HEK293T (cell line): Measurements from ENCODE around the gene GSTO1.

Experiments
- CTCF ChIA-PET: fragments of 350-600 bp; formaldehyde crosslinking; extraction: SDS; loops from one replicate; lab custom pipeline; 2021; ENCODE audit warnings: antibody characterized with exemption, inconsistent platforms; lab: Yijun Ruan, JAX
- POLR2A ChIA-PET: fragments of 350-600 bp; formaldehyde crosslinking; extraction: SDS; loops from one replicate; lab custom pipeline; 2020; ENCODE audit warnings: antibody characterized with exemption, inconsistent platforms; lab: Yijun Ruan, JAX
- DNase-seq: peaks from one replicate; pipeline ENCODE4 v3.0.0; 2012; ENCODE audit warnings: mixed read lengths; ENCODE audit errors: extremely low spot score
- ARNT ChIP-seq: fragments of 450-650 bp; IDR thresholded peaks from 2 replicates; pipeline ENCODE4 v1.6.1; 2017; ENCODE audit warnings: mild to moderate bottlenecking
- BHLHE40 ChIP-seq: fragments of 450-650 bp; IDR thresholded peaks from 2 replicates; pipeline ENCODE4 v1.6.1; 2016; ENCODE audit warnings: mild to moderate bottlenecking, moderate library complexity, borderline replicate concordance
- CTBP1 ChIP-seq: fragments of 450-650 bp; IDR thresholded peaks from 2 replicates; pipeline ENCODE4 v1.6.1; 2016; ENCODE audit warnings: borderline replicate concordance
- ELF4 ChIP-seq: fragments of 450-650 bp; IDR thresholded peaks from 2 replicates; pipeline ENCODE4 v1.6.1; 2017; ENCODE audit warnings: antibody characterized with exemption
- FOXA1 ChIP-seq: fragments of 450-650 bp; IDR thresholded peaks from 2 replicates; pipeline ENCODE4 v1.6.1; 2016; ENCODE audit warnings: mild to moderate bottlenecking
- FOXK2 ChIP-seq: fragments of 450-650 bp; IDR thresholded peaks from 2 replicates; pipeline ENCODE4 v1.6.1; 2016; ENCODE audit warnings: mild to moderate bottlenecking
- FOXM1 ChIP-seq: fragments of 450-650 bp; IDR thresholded peaks from 2 replicates; pipeline ENCODE4 v1.6.1; 2017; ENCODE audit warnings: mild to moderate bottlenecking, borderline replicate concordance
- HDGF ChIP-seq: fragments of 450-650 bp; IDR thresholded peaks from 2 replicates; pipeline ENCODE4 v1.6.1; 2017; ENCODE audit warnings: antibody characterized with exemption, borderline replicate concordance
- L3MBTL2 ChIP-seq: fragments of 450-650 bp; conservative IDR thresholded peaks from 2 replicates; pipeline ENCODE4 v1.6.1; 2016; ENCODE audit warnings: mild to moderate bottlenecking
- LEF1 ChIP-seq: fragments of 450-650 bp; IDR thresholded peaks from 2 replicates; pipeline ENCODE4 v1.6.1; 2017; ENCODE audit warnings: mild to moderate bottlenecking, borderline replicate concordance
- NFRKB ChIP-seq: fragments of 450-650 bp; IDR thresholded peaks from 2 replicates; pipeline ENCODE4 v1.6.1; 2016; ENCODE audit warnings: mild to moderate bottlenecking, moderate library complexity
- PKNOX1 ChIP-seq: fragments of 450-650 bp; IDR thresholded peaks from 2 replicates; pipeline ENCODE4 v1.6.1; 2016
- SP1 ChIP-seq: fragments of 450-650 bp; IDR thresholded peaks from 2 replicates; pipeline ENCODE4 v1.6.1; 2017
- SUZ12 ChIP-seq: fragments of 450-650 bp; IDR thresholded peaks from 2 replicates; pipeline ENCODE4 v1.6.1; 2016; ENCODE audit warnings: mild to moderate bottlenecking
- TARDBP ChIP-seq: fragments of 450-650 bp; IDR thresholded peaks from 2 replicates; pipeline ENCODE4 v1.6.1; 2016
- ZNF384 ChIP-seq: fragments of 450-650 bp; IDR thresholded peaks from 2 replicates; pipeline ENCODE4 v1.6.1; 2016

Gene GSTO1

GRCh38 chr10:104296687-104297436 lies 42.2 kb downstream of the GSTO1 start:
- ChIA-PET POLR2A (no interaction called here), CTCF (interaction anchor here (0.6 to 3.0 kb wide), 3 partner anchors 9 to 1015 kb away, joined by 3 to 13 read pairs (median 8); no protein-coding TSS in a partner anchor)
- TF ChIP-seq CTBP1 (no peak), LEF1 (no peak), HDGF (no peak), FOXA1 (no peak), SP1 (no peak)
- no peak for DNase-seq

- POLR2A ChIA-PET: no interaction called here
- TF ChIP-seq LEF1 (no peak), TARDBP (no peak), FOXM1 (no peak), ZNF384 (no peak), ELF4 (no peak), PKNOX1 (no peak), L3MBTL2 (no peak), SP1 (no peak), BHLHE40 (no peak), FOXK2 (no peak), NFRKB (no peak), CTBP1 (no peak), ARNT (no peak), FOXA1 (no peak), SUZ12 (no peak), HDGF (no peak)
- CTCF ChIA-PET: interaction anchor here (0.7 to 1.1 kb wide), 5 partner anchors 8 to 585 kb away, joined by 3 to 5 read pairs (median 3); partner anchors contain the start of gene CFAP58
- DNase-seq: peak; percentile 84
Observed at GRCh38 chr10:104297697-104298660, 43.3 kb downstream of the GSTO1 start.

- ChIA-PET CTCF (interaction anchor here (0.7 to 1.1 kb wide), 4 partner anchors 7 to 52 kb away, joined by 3 to 5 read pairs (median 4); no protein-coding TSS in a partner anchor), POLR2A (no interaction called here)
- no peak for DNase-seq
- TF ChIP-seq ARNT: no peak
- TF ChIP-seq CTBP1: no peak
- TF ChIP-seq FOXK2: no peak
- no peak for TF ChIP-seq BHLHE40
- TF ChIP-seq ZNF384: no peak
- TF ChIP-seq NFRKB: no peak
- TF ChIP-seq FOXA1: no peak
- TF ChIP-seq SUZ12: no peak
- TF ChIP-seq ELF4: no peak
- no peak for TF ChIP-seq TARDBP
- TF ChIP-seq HDGF: no peak
- TF ChIP-seq LEF1: no peak
- TF ChIP-seq PKNOX1: no peak
- no peak for TF ChIP-seq L3MBTL2
- TF ChIP-seq SP1: no peak
- TF ChIP-seq FOXM1: no peak
Observed at GRCh38 chr10:104299031-104299904, 44.6 kb downstream of the GSTO1 start.

GRCh38 chr10:104300002-104300735 lies 45.5 kb downstream of the GSTO1 start:
- POLR2A ChIA-PET: no interaction called here
- no peak for DNase-seq
- CTCF ChIA-PET: interaction anchor here (0.6 to 0.9 kb wide), 2 partner anchors 9 to 20 kb away, joined by 3 read pairs; no protein-coding TSS in a partner anchor
- TF ChIP-seq TARDBP: no peak
- no peak for TF ChIP-seq BHLHE40
- TF ChIP-seq LEF1: no peak
- no peak for TF ChIP-seq ELF4
- TF ChIP-seq PKNOX1: no peak
- no peak for TF ChIP-seq ZNF384
- no peak for TF ChIP-seq FOXM1
- no peak for TF ChIP-seq FOXK2
- TF ChIP-seq CTBP1: no peak
- TF ChIP-seq SP1: no peak
- no peak for TF ChIP-seq ARNT
- TF ChIP-seq NFRKB: no peak
